ENCODE measurements around the gene MRPL23. TPM values are rescaled to one million over a fixed set of nuclear protein-coding genes. Genes with fewer than 3 reads are reported as not detected.

Gene MRPL23
- total and polyA plus RNA-seq, 2 donors (not counting 1 experiment from before 2014, with no cell fraction given): 68.2 to 95.3 TPM

- H3K4me2 ChIP-seq (ENCODE audit: extremely low read depth, insufficient read depth, low read length): no peak overlapping the region
- H3K27ac ChIP-seq (ENCODE audit: insufficient read depth, low read length): no peak overlapping the region
- H3K79me2 ChIP-seq (ENCODE audit: control insufficient read depth, insufficient read depth, low read length): no peaks in the 10 kb centered on the region
- TF ChIP-seq EZH2 (IDR thresholded peaks at IDR 0.05; ENCODE audit: low read length, missing control alignments): no peak
- no peak for TF ChIP-seq CTCF (conservative IDR thresholded peaks at IDR 0.05 in 1 of 2, IDR thresholded peaks at IDR 0.05 in 1 of 2; ENCODE audit: low read depth in 1 of 2, low read length in 2 of 2)
- H3K4me1 ChIP-seq (ENCODE audit: control insufficient read depth, extremely low read depth, insufficient read depth, low read length): no peaks in the 10 kb centered on the region
- H4K20me1 ChIP-seq (ENCODE audit: control insufficient read depth, extremely low read depth, insufficient read depth, low read length): no peaks in the 10 kb centered on the region
- H3K27me3 ChIP-seq (ENCODE audit: control insufficient read depth, insufficient read depth, low read length): no peaks in the 10 kb centered on the region
- DNase-seq (ENCODE audit: low read depth in 2 of 2): no peak
- H3K9me3 ChIP-seq (ENCODE audit: control insufficient read depth, insufficient read depth, low read depth, low read length): no peaks in the 10 kb centered on the region
- no peak overlapping the region for H3K9ac ChIP-seq (ENCODE audit: insufficient read depth, low read length)
- no peak overlapping the region for H3K4me3 ChIP-seq (replicated peaks in 1 of 4; ENCODE audit: control extremely low read depth in 1 of 4, insufficient read depth in 1 of 4, low read depth in 3 of 4, low read length in 4 of 4)
- H2AFZ ChIP-seq (ENCODE audit: low read length): no peak overlapping the region
- H3K36me3 ChIP-seq (ENCODE audit: control insufficient read depth, insufficient read depth, low read length): no peaks in the 10 kb centered on the region
These were observed 42.8 kb downstream of the MRPL23 start for GRCh38 chr11:1989953-1990352.

- DNase-seq (ENCODE audit: low read depth in 2 of 2): no peak
- Histone ChIP-seq H3K4me1 (ENCODE audit: control insufficient read depth, extremely low read depth, insufficient read depth, low read length) (no peaks in the 10 kb centered on the region), H3K79me2 (ENCODE audit: control insufficient read depth, insufficient read depth, low read length) (no peaks in the 10 kb centered on the region), H3K9me3 (ENCODE audit: control insufficient read depth, insufficient read depth, low read depth, low read length) (no peaks in the 10 kb centered on the region), H2AFZ (ENCODE audit: low read length) (no peak overlapping the region), H3K4me3 (replicated peaks in 1 of 4; ENCODE audit: control extremely low read depth in 1 of 4, insufficient read depth in 1 of 4, low read depth in 3 of 4, low read length in 4 of 4) (no peak overlapping the region), H3K27me3 (ENCODE audit: control insufficient read depth, insufficient read depth, low read length) (no peaks in the 10 kb centered on the region), H3K4me2 (ENCODE audit: extremely low read depth, insufficient read depth, low read length) (no peak overlapping the region), H3K9ac (ENCODE audit: insufficient read depth, low read length) (no peak overlapping the region), H4K20me1 (ENCODE audit: control insufficient read depth, extremely low read depth, insufficient read depth, low read length) (no peaks in the 10 kb centered on the region), H3K27ac (ENCODE audit: insufficient read depth, low read length) (no peak overlapping the region), H3K36me3 (ENCODE audit: control insufficient read depth, insufficient read depth, low read length) (no peaks in the 10 kb centered on the region)
- TF ChIP-seq CTCF (conservative IDR thresholded peaks at IDR 0.05 in 1 of 2, IDR thresholded peaks at IDR 0.05 in 1 of 2; ENCODE audit: low read depth in 1 of 2, low read length in 2 of 2): no peak
- TF ChIP-seq EZH2 (IDR thresholded peaks at IDR 0.05; ENCODE audit: low read length, missing control alignments): no peak
These were observed 43.9 kb downstream of the MRPL23 start for GRCh38 chr11:1990872-1991578.

- no peaks in the 10 kb centered on the region for H3K27me3 ChIP-seq (ENCODE audit: control insufficient read depth, insufficient read depth, low read length)
- H3K36me3 ChIP-seq (ENCODE audit: control insufficient read depth, insufficient read depth, low read length): no peaks in the 10 kb centered on the region
- no peaks in the 10 kb centered on the region for H3K79me2 ChIP-seq (ENCODE audit: control insufficient read depth, insufficient read depth, low read length)
- H3K9me3 ChIP-seq (ENCODE audit: control insufficient read depth, insufficient read depth, low read depth, low read length): no peaks in the 10 kb centered on the region
- no peak overlapping the region for H3K27ac ChIP-seq (ENCODE audit: insufficient read depth, low read length)
- TF ChIP-seq EZH2 (IDR thresholded peaks at IDR 0.05; ENCODE audit: low read length, missing control alignments) (no peak), CTCF (conservative IDR thresholded peaks at IDR 0.05 in 1 of 2, IDR thresholded peaks at IDR 0.05 in 1 of 2; ENCODE audit: low read depth in 1 of 2, low read length in 2 of 2) (no peak)
- H3K9ac ChIP-seq (ENCODE audit: insufficient read depth, low read length): no peak overlapping the region
- H3K4me1 ChIP-seq (ENCODE audit: control insufficient read depth, extremely low read depth, insufficient read depth, low read length): no peaks in the 10 kb centered on the region
- no peak for DNase-seq (ENCODE audit: low read depth in 2 of 2)
- no peak overlapping the region for H3K4me2 ChIP-seq (ENCODE audit: extremely low read depth, insufficient read depth, low read length)
- H2AFZ ChIP-seq (ENCODE audit: low read length): no peak overlapping the region
- H4K20me1 ChIP-seq (ENCODE audit: control insufficient read depth, extremely low read depth, insufficient read depth, low read length): no peaks in the 10 kb centered on the region
- no peak overlapping the region for H3K4me3 ChIP-seq (replicated peaks in 1 of 4; ENCODE audit: control extremely low read depth in 1 of 4, insufficient read depth in 1 of 4, low read depth in 3 of 4, low read length in 4 of 4)
These were observed 45.0 kb downstream of the MRPL23 start for GRCh38 chr11:1992111-1992510.
